OCI-LY7 (cell line): ENCODE results near the gene ZNF281.

Source experiments
- EZH2phosphoT487 ChIP-seq: fragments of 200-600 bp; sonication (generic); IDR thresholded peaks from 2 replicates; pipeline ENCODE4 v1.6.1; 2018; ENCODE audit warnings: low read depth, borderline replicate concordance, mild to moderate bottlenecking, mixed run types, antibody characterized with exemption, low read length, moderate library complexity, mixed read lengths
- TF ChIP-seq, protein P1 (sequence below): fragments of 200-600 bp; sonication (generic); conservative IDR thresholded peaks from 2 replicates; pipeline ENCODE4 v1.5.1; 2014; ENCODE audit warnings: mild to moderate bottlenecking, antibody characterized with exemption, low read length, moderate library complexity, mixed read lengths

DNA sequence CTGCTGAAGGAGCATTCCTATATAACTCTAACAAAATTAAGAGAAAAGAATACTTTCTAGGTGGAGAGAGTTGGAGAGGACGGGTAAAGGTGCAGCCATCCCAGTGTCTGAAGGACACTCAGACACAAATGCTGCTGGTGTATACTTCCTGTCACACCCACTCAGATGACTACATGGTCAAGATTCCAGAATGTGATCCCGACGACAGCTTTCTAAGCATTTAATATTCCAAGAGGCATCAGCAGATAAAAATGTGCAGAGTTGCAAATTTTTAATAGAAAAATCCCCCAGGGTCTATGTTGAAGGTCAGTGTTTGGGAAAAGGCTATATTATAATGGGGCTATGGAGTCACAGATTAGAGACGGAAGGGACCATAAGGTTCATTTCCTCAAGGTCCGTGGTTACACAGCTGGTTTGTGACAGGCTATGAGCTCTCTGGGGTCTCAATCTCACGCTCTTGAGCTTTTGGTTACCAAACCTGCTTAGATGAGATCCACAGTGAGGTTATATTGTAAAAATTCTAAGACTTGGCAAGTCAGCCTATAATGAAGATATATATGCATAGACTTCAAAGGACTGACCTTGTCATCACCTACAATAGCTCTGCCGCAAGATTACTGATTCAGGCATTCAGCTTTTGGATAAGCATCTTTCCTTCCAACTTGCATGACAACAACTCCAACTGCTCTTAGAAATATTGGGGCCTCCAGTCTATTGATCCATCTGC, 35.1 kb downstream of the ZNF281 start:
- TF ChIP-seq, protein P1, sequence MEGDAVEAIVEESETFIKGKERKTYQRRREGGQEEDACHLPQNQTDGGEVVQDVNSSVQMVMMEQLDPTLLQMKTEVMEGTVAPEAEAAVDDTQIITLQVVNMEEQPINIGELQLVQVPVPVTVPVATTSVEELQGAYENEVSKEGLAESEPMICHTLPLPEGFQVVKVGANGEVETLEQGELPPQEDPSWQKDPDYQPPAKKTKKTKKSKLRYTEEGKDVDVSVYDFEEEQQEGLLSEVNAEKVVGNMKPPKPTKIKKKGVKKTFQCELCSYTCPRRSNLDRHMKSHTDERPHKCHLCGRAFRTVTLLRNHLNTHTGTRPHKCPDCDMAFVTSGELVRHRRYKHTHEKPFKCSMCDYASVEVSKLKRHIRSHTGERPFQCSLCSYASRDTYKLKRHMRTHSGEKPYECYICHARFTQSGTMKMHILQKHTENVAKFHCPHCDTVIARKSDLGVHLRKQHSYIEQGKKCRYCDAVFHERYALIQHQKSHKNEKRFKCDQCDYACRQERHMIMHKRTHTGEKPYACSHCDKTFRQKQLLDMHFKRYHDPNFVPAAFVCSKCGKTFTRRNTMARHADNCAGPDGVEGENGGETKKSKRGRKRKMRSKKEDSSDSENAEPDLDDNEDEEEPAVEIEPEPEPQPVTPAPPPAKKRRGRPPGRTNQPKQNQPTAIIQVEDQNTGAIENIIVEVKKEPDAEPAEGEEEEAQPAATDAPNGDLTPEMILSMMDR, result no peak
- TF ChIP-seq EZH2phosphoT487, result no peak
